ENCODE measurements around the gene INHA.

DNA sequence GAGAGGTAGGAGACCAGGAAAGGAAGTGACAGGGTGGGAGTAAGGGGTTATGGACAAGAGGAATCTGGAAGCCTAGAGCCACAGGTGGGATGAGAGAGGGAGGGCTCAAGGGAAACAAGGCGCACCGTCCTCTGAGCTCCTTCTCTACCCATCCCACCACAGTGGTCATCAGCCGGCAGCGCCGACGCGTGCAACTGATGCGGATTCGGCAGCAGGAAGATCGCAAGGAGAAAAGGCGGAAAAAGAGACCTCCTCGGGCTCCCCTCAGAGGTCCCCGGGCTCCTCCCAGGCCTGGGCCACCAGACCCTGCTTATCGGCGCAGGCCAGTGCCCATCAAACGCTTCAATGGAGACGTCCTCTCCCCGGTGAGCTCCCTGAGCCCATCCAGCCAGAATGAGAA lies 23.1 kb upstream of the INHA start:
- TF ChIP-seq EZH2phosphoT487 (IDR thresholded peaks at IDR 0.05; ENCODE audit: borderline replicate concordance, low read depth) (no peak), EP300 (IDR thresholded peaks at IDR 0.05; ENCODE audit: borderline replicate concordance in 1 of 2, low read depth in 1 of 2, low read length in 1 of 2) (no peak), RCOR1 (IDR thresholded peaks at IDR 0.05; ENCODE audit: low read length) (no peak), RFX5 (IDR thresholded peaks at IDR 0.05; ENCODE audit: low read length) (no peak), FOXJ3 (CRISPR knock-in tag; IDR thresholded peaks at IDR 0.05) (no peak)
- TF ChIP-seq, protein P1, sequence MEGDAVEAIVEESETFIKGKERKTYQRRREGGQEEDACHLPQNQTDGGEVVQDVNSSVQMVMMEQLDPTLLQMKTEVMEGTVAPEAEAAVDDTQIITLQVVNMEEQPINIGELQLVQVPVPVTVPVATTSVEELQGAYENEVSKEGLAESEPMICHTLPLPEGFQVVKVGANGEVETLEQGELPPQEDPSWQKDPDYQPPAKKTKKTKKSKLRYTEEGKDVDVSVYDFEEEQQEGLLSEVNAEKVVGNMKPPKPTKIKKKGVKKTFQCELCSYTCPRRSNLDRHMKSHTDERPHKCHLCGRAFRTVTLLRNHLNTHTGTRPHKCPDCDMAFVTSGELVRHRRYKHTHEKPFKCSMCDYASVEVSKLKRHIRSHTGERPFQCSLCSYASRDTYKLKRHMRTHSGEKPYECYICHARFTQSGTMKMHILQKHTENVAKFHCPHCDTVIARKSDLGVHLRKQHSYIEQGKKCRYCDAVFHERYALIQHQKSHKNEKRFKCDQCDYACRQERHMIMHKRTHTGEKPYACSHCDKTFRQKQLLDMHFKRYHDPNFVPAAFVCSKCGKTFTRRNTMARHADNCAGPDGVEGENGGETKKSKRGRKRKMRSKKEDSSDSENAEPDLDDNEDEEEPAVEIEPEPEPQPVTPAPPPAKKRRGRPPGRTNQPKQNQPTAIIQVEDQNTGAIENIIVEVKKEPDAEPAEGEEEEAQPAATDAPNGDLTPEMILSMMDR (IDR thresholded peaks at IDR 0.05): no peak
- TF ChIP-seq, protein P2, sequence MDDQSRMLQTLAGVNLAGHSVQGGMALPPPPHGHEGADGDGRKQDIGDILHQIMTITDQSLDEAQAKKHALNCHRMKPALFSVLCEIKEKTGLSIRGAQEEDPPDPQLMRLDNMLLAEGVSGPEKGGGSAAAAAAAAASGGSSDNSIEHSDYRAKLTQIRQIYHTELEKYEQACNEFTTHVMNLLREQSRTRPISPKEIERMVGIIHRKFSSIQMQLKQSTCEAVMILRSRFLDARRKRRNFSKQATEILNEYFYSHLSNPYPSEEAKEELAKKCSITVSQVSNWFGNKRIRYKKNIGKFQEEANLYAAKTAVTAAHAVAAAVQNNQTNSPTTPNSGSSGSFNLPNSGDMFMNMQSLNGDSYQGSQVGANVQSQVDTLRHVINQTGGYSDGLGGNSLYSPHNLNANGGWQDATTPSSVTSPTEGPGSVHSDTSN (IDR thresholded peaks at IDR 0.05): no peak
